ENCODE results near the gene ZBTB16.

GRCh38 chr11:114129142-114129541 is 69.6 kb downstream of the ZBTB16 start:
- TF ChIP-seq CTCF (IDR thresholded peaks at IDR 0.05) (no peak), POLR2A (IDR thresholded peaks at IDR 0.05) (no peak)

Measured in esophagus squamous epithelium (tissue), 4 donors.